Adipose tissue (tissue), 3 donors: ENCODE measurements around the gene ACTR8. TPM values are rescaled to one million over a fixed set of nuclear protein-coding genes. Genes with fewer than 3 reads are reported as not detected.

Experiments
- H3K27ac ChIP-seq: one replicate; pipeline ENCODE4 v1.5.1; 2013; ENCODE audit warnings: low read depth, low read length
- WGBS, 3 donors: extraction: QIAGEN DNeasy Blood & Tissue Kit; methylation state at CpG; one replicate each; pipeline ENCODE4 v1.1.7; 2013; 5-methylcytosine and 5-hydroxymethylcytosine counted together
- polyA plus RNA-seq, 3 donors: library from polyadenylated mRNA; stranded (reverse); fragments of 200-250 nt; gene quantifications; one replicate each; pipeline ENCODE4 v1.2.3, GENCODE V29; 2013
- donor health status: healthy with polysubstance abuse.
- donor health status: Bipolar disorder and iron deficiency.
- donor health status: healthy.

The ACTR8 gene
- polyA plus RNA-seq, 3 donors, result 5.8 to 8.5 (median 8.0) TPM

DNA sequence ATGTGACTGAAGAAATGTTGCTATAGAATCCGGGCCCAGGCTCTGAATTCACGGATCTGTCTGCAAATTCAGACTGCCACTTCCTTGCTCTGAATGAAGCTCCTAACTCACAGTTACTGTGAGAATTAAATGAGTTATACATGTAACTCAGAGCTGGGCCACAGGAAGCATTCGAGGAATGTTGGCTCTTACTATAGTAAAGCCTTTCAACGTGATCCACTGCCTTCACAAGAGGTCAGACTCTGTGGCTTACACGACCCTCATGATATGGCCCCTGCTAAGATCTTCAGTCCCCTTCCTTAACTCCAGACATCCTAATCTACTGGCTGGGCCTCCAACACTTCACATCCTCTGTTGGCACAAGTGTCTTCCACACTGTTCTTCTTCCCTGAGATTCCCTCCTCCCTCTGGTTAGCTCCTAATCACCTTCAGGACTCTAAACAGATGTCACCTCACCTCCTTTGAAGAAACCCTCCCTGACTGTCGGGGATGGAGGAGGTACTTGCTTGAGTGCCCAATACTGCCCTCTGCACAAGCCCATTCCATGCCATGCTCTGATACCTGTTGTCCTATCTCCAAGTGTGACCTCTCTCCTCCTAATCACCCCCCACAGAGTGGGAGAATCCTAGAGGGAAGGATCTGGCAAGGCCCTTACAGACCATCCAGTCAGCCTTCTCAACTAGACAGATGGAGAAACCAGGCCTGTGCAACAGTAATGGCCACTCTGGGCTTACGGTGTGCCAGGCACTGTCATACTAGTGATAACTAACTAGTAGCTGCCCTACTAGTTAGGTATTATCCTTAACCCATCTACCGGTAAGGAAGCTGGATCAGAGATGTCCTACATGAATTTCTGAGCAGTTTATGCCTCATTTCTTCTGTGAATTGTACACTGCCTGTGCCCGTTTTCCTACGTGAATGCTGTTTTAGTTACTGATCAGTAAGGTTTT, 1.3 kb downstream of the ACTR8 start:
- H3K27ac ChIP-seq, result no peak overlapping the region
- WGBS, 3 donors, result 51 to 71% (median 68%) methylated on average over 10 of the region's 10 CpGs

GRCh38 chr3:53865732-53866499, 16.0 kb downstream of the ACTR8 start:
- H3K27ac ChIP-seq, result no peak overlapping the region
- WGBS, 3 donors, result 90 to 94% (median 92%) methylated on average over 5 of the region's 5 CpGs

GRCh38 chr3:53863145-53863544, 18.8 kb downstream of the ACTR8 start:
- no peak overlapping the region for H3K27ac ChIP-seq
- 89 to 94% (median 90%) methylated on average over 1 of the region's 1 CpG for WGBS, 3 donors

DNA sequence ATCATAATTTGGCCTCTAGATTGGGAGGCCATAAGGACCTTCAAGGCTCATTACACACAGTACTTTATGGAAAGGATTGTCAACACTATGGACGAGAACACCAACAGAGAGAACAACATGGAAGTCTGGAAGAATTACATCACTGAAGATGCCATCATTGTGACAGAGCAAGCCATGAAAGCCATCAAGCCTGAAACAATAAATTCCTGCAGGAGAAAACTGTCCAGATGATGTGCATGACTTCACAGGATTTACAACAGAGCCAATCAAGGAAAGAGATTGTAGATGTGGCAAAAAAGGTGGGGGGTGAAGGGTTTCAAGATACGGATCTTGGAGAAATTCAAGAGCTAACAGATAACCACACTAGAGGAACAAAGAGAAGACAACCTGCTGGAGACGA, 19.7 kb downstream of the ACTR8 start:
- 95 to 96% (median 96%) methylated on average over 3 of the region's 3 CpGs for WGBS, 3 donors
- H3K27ac ChIP-seq, result no peak overlapping the region

DNA sequence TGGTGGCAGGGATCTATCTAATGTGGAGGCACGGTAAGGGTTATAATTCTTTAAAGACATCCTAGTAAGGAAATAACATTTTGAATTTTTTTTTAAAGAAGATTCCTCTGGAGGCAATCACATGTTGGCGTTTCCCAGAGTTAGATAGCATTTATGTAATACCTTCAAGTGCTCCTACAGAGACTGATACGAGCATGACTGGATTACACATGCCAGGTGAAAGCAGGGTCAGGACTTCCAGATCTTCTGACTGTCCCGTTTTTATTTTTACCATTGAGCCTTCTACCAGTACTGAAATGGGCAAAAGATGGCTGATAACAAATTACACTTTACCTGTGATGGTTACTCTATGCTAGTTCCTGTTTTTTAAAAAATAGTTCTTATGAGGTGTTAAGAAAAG, 21.8 kb downstream of the ACTR8 start:
- H3K27ac ChIP-seq, result no peak overlapping the region
- WGBS, 3 donors, result 80 to 88% (median 86%) methylated on average over 4 of the region's 4 CpGs

DNA sequence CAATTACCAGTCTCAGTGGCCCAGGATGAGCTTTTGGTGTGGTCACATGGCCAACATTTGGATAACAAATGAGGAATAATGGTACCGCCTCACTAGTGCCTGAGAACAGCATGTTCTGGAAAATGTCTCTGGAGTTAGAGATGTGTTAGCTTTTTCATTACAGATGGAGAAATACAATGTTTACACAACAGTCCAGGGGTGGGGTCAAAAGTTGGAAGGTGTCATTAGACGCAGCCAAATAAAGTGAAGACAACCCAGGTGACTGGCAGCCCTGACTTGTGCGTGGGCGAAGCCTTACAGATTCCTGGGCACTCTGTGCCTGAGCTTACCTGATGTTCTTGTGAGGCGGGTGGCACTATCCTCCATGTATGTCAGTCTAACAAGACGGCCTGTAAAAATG, 22.8 kb downstream of the ACTR8 start:
- WGBS, 3 donors, result 94 to 95% (median 94%) methylated on average over 6 of the region's 6 CpGs

DNA sequence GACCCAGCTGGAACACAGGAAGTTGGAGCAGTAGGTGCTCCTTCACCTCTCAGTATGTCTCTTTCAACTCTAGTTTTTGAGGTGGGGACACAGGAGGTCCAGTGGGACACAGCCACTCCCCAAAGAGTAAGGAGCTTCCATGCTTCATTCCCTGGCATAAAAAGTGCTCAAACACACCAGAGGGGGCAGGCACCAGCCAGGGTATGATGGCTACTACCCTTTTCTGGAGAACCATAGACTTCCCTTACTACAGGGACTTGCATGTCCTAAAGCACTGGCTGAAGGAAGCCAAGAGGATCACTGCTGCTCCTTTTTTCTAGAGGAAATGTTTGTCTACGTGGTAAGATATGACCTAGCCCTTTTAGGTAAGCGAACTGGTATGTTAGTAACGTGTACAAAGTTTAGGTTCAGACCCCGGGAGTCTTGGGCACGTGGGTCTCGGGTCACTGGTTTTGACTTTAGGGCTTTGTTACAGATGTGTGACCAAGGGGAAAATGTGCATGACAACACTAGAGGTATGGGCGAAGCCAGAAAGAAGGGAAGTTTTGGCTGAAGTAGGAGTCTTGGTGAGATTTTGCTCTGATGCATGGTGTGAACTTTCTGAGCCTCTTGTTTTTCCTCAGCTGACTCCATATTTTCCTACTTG, 23.7 kb downstream of the ACTR8 start:
- 74 to 91% (median 87%) methylated on average over 7 of the region's 7 CpGs for WGBS, 3 donors
- no peak overlapping the region for H3K27ac ChIP-seq

More for the DNA sequence above, 22.8 kb downstream of the ACTR8 start:
- H3K27ac ChIP-seq, result no peak overlapping the region

DNA sequence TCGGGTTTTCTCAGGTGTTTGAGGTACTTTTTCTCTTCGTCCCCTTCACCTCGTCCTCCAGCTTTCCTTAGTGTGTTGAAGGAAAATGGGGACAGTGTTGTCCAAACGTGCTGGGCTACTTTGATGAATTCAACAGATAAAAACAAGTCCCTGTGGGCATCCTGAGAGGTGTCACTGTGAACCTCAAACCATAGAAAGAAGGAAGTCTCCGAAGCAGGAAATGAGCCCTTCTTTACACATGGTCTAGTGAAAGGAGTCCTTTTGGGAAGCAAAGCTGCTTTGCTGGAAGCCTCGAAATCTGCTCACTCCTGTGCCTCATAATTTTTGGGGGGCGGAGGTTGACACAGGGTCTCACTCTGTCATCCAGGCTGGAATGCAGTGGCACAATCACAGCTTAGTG, 25.0 kb downstream of the ACTR8 start:
- WGBS, 3 donors, result 62 to 69% (median 66%) methylated on average over 7 of the region's 7 CpGs
- H3K27ac ChIP-seq, result no peak overlapping the region

- no peak overlapping the region for H3K27ac ChIP-seq
- WGBS, 3 donors, result 42 to 50% (median 43%) methylated on average over 5 of the region's 5 CpGs
These were observed 31.1 kb downstream of the ACTR8 start for GRCh38 chr3:53850895-53851294.

GRCh38 chr3:53849916-53850315, 32.0 kb downstream of the ACTR8 start:
- H3K27ac ChIP-seq, result no peak overlapping the region
- WGBS, 3 donors, result 95 to 98% (median 97%) methylated on average over 7 of the region's 7 CpGs

- 53 to 65% (median 58%) methylated on average over 10 of the region's 10 CpGs for WGBS, 3 donors
- H3K27ac ChIP-seq, result no peak overlapping the region
These were observed 35.1 kb downstream of the ACTR8 start for GRCh38 chr3:53846851-53847155.

DNA sequence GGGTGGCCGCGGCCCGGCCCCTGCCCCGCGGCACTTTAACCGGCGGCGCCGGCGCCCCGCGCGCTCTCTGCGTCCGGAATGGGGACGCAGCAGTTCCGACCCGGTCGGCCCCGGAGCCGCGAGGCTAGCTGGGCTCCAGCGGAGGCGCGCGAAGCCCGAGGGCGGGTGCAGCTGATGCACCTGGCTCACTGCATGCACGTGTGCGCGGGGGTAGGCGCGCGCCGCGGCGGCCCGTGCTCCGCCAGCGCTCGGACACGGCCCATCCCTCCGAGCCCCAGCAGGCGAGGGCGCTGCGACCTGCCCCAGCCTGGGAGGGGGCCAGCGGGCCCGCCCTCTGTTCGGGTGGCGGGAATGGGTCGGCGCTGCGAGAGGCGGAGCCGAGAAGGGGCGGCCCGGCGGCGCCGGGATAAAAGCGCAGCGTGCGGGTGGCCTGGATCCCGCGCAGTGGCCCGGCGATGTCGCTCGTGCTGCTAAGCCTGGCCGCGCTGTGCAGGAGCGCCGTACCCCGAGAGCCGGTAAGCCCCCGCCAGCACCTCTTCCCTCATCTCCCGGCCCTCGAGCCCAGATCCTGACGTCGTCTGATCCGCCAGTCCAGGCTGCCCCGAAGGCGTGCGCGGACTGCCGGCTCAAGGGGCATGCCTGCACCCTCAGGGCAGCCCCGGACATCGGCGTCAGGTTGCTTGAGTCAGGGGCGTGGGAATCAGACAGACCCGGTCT, 35.7 kb downstream of the ACTR8 start, which contains the start of the genes CHDH and IL17RB:
Gene CHDH (minus strand): TSS at position 286 of the 717 bp plus-strand sequence. CDS start 22,411 bp downstream, outside the sequence.
Gene IL17RB (plus strand): TSS at position 435 of the 717 bp plus-strand sequence. CDS start 21 bp downstream, at position 456.
- H3K27ac ChIP-seq, result no peak within 1 kb of the TSS
- WGBS, 3 donors, result 2 to 3% (median 3%) methylated on average over 60 to 91 of the region's 91 CpGs

GRCh38 chr3:53845881-53846133, 36.1 kb downstream of the ACTR8 start:
- 0 to 1% (median 1%) methylated on average over 32 to 34 of the region's 34 CpGs for WGBS, 3 donors
- H3K27ac ChIP-seq, result no peak overlapping the region

DNA sequence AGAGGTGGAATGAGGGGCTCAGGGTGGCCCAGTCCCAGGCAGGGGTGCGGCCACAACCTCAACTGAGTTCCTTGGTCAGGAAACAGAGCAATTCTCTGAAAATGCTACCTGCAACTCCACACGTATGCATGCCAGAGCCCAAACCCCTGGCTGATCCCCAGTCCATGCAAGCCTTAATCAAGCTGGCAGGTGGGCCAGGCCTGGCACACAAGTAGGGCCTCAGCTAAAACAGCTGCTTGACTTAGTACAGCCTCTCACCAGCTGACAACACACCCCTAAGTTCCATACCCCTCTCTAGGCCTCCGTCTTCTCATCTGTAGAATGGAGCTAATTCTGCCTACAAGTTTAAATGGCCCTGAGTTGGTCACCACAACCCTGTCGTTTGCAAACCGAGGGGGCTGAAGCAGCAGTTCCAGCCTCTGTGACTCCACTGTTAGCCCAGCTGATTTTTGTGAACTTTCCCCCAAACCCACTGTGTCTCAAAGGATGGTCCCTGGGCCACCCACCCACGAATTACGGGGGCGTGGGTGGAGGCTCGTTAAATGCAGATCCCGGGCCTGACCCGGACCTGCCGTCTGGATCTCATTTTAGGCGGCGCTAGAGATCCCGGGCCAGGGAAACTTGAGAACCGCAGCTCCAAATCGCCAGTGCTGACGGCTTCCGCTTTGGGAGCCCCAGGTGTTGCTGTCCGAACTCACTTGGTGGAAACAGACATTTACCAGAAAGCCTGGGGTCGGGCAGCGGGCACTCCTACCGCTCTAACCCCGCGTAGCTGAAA, 36.7 kb downstream of the ACTR8 start:
- H3K27ac ChIP-seq, result no peak overlapping the region
- 8 to 18% (median 17%) methylated on average over 25 of the region's 25 CpGs for WGBS, 3 donors

- WGBS, 3 donors, result 36 to 94% (median 81%) methylated on average over 9 of the region's 9 CpGs
These were observed 37.5 kb downstream of the ACTR8 start for GRCh38 chr3:53844262-53845102.

DNA sequence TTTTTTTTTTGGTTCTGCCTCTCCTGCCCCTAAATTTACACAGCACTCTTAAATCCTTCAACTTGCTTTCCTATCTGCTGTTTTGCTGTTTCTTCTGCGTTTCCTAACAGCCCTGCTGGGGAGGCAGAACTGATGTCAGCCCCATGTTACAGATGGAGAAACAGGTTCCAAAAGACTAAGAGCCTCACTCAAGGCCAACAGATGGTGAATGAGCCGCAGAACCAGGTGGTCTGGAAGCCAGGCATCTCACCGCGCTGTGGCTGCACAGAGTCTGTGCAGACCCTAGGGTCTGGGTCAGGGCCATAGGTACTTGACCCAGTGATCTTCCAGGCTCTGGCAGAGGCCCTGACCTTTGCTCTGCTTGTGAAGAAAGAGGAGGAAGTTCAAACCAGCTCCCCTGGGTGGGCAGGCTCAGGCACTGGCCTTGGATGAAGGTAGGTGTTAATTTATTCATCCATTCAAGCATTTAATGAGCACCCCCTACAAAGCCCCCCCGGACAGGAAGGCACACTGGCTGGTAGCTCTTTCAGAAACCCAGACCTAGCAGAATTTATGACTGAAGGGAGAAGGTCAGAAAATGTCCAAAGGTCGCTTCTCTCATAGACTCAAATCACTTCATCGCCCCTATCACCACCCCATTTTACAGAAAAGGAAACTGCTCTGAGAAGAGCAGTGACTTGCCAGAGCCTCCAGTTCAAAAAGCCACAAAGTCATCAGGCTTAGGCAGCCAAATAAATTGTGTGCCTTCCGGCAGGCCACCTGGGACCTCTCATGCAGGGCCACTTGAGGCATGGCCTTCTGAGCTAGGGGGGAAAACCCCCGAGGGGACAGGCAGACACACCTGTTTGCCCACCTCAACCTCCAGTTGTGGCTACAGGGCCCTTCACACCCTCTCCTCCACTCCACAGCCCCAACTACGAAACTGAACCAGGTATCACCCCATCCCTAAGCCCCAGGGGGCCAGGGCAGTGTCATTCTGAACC, 38.5 kb downstream of the ACTR8 start:
- WGBS, 3 donors, result 43 to 85% (median 82%) methylated on average over 10 of the region's 10 CpGs
- H3K27ac ChIP-seq, result no peak overlapping the region

More at GRCh38 chr3:53844262-53845102, 37.5 kb downstream of the ACTR8 start:
- H3K27ac ChIP-seq, result no peak overlapping the region
